GM13977 (cell line): ENCODE data around the gene SLC6A2.

Source experiments
- DNase-seq: peaks from one replicate; pipeline ENCODE4 v3.0.0; 2012; ENCODE audit warnings: low spot score
- CTCF ChIP-seq: IDR thresholded peaks from 2 replicates; pipeline ENCODE4 v1.5.1; 2012; ENCODE audit warnings: mild to moderate bottlenecking, control low read depth; ENCODE audit not compliant: insufficient read depth; ENCODE audit errors: extremely low read depth, missing control alignments
- in situ Hi-C: fragments of 300-500 bp; cut with MboI; formaldehyde crosslinking; loops from one replicate; pipeline ENCODE4 v1.12.0; 2022; ENCODE audit warnings: low sequenced_read_pairs, low pct_unique_long_range_greater_than_20kb, mixed read lengths, inconsistent platforms; ENCODE audit not compliant: unreplicated experiment

SLC6A2 gene

GRCh38 chr16:55661941-55662643 lies 6.3 kb downstream of the SLC6A2 start:
- in situ Hi-C loops: no loop called here
- no peak for DNase-seq
- no peak for TF ChIP-seq CTCF

GRCh38 chr16:55662644-55663031 lies 6.8 kb downstream of the SLC6A2 start:
- DNase-seq: no peak
- in situ Hi-C loops: no loop called here
- no peak for TF ChIP-seq CTCF

GRCh38 chr16:55663225-55663624 lies 7.4 kb downstream of the SLC6A2 start:
- DNase-seq: no peak
- in situ Hi-C loops: no loop called here
- no peak for TF ChIP-seq CTCF

- in situ Hi-C loops: no loop called here
- no peak for TF ChIP-seq CTCF
- DNase-seq: no peak
Observed at GRCh38 chr16:55663765-55664677, 8.2 kb downstream of the SLC6A2 start.

- TF ChIP-seq CTCF: no peak
- in situ Hi-C loops: no loop called here
- no peak for DNase-seq
Observed at GRCh38 chr16:55664786-55665407, 9.1 kb downstream of the SLC6A2 start.

GRCh38 chr16:55665511-55665910 lies 9.7 kb downstream of the SLC6A2 start:
- TF ChIP-seq CTCF: no peak
- no peak for DNase-seq
- in situ Hi-C loops: no loop called here
